Fibroblast of skin of left quadriceps (primary cell): ENCODE results near the gene RIMS4.

Experiments used
- DNase-seq, 2 experiments: peaks; one replicate each; pipeline ENCODE4 v3.0.0-alpha.2; 2013; ENCODE audit warnings: low read depth in 2 of 2

The RIMS4 gene

DNA sequence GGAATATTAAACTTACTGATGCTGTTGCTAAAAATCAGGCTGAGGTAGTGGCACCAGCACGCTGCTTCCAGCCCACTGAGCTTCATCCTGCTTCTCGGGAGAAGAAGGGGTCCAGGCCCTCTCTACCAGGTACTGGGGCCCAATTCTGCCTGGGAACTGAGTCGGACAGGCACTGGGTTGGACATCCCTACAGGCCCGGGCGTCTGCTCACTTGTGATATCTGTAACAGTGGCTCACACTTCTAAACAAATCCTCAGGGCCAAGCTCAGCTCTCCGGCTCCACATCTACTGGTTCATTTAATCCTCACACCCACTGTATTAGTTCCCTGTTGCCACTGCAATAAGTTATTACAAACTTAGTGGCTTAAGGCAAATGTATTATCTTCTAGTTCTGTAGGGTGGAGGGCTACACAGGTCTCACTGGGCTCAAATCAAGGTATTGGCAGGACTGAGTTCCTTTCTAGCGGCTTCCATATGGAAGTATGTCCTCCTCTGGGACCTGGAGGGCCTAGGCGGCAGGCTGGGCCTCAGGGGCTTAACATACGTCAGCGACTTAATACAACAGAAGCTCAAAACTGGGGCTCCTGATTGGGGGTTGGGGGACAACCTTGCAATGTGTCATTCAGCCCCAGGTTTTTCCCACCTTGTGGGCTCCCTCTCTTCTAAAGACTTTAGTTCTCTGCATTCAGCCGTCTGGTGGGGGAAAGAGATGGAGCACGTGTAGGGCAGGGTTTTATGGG lies 66.3 kb downstream of the RIMS4 start:
- no peak for DNase-seq

DNA sequence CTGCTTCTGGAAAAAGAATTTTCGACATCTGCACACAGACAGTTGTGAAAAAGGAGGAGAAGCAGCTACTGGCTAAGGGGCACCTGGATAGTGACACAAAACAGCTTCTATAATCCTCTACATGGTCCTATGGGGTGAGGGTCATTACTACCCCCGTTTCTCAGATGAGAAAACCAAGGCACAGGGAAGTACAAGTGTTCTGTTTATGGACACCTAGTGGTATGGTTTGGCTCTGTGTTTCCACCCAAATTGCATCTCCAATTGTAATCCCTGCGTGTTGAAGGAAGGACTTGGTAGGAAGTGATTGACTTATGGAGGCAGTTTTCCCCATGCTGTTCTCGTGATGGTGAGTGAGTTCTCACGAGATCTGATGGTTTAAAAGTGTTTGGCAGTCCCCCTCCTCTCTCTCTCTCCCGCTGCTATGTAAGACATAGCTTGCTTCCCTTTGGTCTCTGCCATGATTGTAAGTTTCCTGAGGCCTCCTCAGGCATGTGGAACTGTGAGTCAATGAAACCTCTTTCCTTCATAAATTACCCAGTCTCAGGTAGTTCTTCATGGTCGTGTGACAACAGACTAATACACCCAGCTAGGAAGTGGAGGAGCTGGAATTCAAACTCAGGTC lies 67.2 kb downstream of the RIMS4 start:
- DNase-seq, result no peak

DNA sequence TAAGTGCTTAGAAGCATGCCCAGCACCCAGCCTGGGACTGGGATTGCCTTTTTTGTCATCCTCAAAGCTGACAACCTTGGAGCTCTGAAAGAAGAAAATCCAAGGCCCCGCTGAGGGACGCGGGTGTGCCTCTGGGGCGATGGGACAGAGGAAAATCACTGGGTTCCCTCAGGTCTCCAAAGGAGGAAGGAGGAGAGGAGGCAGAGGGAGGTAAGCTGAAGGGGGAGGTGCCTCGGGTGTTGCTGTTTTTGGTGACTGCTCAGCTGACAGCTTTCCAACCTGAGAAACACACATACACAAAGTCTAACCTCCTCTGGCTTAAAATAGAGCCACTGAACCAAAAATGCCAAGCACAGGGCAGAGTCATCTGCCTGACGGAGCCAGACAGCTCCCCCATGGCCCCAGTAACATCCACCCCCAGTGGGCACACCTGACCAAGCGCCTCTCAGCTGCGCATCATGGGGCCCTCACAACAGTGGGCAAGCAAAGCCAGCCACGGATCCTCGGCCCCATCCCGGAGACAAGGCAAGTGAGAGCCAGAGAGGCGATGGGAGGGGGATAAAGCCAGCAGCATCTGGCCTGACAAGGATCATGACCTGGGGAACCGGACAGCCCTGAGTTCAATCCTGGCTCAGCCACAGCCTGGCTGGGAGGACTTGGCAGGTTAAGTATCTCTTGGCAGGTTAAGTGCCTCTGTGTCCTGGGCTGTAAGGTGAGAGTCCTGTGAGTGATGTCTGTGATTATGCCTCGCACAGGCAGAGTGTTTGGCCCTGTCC lies 67.9 kb downstream of the RIMS4 start:
- DNase-seq, result no peak

DNA sequence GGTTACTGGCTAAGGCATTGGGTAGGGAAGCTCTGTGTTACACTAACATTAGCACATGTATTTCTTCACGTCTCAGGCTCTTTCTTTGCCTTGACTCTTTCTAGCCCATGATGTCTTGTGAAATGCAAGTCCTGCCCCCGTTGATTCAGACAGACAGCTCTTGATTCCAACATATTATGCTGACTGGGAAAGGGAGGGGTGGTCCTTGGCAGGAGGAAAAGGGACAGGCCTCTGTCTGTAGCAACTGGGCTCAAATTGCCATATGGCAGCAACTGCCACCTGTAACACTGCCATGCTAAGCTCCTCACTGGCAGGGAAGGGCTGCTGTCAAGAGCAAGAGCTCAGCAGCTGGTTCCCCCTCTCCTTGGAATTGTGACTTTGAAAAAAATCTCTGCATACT lies 70.4 kb downstream of the RIMS4 start:
- no peak for DNase-seq

DNA sequence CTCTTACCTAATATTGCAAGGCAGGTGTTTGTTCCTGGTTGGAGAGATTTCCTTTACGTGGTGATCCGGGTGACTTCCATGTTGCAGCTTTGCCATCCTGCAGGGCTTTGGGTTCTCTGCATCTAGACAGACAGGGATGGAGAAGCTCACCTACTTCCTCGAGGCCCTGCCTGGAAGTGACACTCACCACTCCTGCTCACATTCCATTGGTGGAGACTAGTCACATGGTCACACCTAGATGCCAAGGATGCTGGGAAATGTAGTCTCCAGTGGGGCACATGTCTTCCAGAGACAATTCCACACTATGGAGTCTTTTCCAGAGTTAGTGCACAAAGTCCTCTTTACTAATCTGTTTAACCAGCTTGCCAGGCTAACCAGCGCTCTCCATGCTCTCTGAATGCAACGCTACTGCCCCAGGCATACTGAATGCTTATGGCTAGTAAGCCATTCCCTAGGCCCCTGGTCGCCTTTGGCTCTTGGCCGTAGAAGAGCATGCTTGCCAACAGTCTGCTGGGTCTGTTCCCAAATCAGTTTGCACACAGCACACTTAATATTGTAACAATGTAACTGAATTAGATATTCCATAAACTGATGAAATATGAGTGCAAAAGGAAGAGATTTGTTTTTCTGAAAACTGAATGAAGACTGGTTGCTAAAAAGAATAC lies 71.4 kb downstream of the RIMS4 start:
- no peak for DNase-seq

DNA sequence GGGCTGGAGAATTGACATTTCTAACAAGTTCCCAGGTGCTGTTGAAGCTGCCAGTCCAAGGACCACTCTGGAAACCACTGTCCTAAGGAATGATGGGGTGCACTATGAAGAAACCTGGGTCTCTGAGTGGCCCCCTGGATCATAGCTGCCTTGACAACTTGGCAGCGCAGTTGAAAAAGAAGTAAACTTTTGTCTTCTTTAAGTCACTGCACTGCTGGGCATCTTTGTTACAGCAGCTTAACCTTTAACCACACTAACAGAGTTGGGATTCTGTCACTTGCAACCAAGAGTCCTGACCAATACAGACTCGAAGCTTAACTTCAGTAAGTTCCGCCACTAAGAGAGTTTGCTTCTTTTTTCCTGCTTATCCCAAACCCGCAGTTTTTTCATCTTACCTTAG lies 73.2 kb downstream of the RIMS4 start:
- no peak for DNase-seq

DNA sequence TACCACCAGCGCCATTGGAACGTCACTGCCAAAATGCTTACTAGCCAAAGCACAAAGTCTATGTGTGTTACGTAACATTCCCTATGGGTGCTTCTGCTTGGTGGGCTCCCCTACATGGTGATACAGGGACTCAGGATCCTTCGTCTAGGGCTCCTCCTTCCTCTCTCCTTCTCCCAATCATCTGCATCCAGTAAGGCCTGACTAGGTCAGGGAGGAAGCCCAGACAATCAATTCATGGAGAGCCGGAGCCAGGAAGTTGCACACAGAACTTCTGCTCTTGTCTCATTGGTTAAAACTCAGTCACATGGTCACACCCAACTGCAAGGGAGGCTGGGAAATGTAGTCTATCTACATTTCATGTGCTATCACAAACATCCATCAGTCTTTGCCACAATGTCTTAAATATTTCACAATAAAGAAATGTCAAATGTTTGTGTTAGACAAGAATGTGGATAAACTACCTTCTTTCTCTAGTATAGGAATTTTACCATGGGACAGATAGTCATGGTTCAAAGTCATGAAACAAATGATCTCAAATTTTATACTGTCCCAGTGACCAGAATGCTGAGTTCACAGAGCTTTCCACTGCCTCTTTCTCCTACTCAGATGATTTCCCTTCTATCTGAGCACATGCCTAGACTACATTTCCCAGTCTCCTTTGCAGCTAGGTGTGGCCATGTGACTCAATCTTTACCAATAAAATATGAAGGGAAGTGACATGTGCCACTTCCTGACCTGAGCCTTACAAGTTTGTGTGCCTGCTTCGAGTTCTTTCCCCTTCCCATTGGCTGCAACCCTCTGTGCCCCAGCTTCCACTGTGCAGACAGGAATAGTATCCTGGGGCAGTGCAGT lies 74.0 kb downstream of the RIMS4 start:
- peak; percentile 84 to 85 for DNase-seq

DNA sequence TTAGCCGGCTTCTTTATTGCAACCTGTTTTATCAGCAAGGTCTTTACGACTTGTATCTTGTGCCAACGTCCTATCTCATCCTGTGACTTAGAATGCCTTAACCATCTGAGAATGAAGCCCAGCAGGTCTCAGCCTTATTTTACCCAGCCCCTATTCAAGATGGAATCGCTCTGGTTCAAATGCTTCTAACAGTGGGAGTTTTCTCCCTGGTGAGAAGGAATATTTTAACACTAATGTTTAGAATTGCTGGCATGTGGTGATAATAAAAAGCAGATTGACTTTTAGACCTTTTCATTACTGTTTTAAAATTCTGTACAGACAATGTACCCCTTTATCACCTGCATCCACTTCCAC lies 74.6 kb downstream of the RIMS4 start:
- DNase-seq, result no peak

DNA sequence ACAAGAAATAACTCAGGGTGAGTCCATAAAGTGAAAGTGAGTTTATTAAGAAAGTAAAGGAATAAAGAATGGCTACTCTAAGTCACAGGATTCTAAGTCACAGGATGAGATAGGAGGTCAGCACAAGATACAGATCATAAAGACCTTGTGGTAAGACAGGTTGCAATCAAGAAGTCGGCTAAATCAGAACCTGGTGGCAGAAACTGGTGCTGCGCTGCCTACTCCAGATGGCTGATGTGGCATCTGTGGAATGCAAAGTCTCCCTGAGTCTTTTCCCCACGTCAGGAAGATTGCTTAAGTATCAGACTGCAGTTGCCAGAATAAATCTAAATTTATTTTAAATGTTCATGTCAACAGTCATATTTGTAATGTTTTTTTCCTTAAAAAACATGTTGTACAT lies 75.4 kb downstream of the RIMS4 start:
- peak in 1 of 2 experiments; percentile 52 for DNase-seq

DNA sequence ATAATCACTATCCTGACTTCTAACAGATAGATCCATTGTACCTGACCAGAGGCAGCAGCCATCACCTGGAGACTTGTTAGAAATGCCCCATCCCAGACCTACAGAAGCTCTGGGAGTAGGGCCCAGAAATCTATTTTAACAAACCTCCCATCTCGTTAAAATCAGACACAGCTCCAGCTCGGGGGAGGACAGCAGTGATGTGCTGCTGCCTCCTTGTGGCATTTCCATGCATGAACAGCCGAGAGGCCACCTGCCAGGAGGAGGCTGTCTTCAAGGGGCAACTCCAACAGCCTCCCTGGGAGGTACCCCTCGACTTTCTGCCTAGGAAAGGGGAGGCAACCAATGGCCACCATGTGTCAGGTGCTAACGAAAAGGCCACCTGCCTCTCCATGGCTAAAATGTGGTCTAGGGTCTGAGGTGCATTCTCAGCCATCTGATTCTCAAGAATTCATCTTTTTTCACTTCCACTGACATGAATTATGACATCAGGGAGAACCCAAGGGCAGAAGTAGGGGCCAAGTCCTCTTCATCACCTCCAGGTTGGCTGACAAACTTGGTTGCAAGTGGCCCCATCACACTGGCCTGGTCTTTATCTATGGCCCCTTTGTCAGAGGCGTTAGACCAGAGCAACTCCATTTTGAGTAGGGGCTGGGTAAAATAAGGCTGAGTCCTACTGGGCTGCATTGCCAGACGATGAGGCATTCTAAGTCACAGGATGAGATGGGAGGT lies 76.8 kb downstream of the RIMS4 start:
- DNase-seq, result no peak

DNA sequence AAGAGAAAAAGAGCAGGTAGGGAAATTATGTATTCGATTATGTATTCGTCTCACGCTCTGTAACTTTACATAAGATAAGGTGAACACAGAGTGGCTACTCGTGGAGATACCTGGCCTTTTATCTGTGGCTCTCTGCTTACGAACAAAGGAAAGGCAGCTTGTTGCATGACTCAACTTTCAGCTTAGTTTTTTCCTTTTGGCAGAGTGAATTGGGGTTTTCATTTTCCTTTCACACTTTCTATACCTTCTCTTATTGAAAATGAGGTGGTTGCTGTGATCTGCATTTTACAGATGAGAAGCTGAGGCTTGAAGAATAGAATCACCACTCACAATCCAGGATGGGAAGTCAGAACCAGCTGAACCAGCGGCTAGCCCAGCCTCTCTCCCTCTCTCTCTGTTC lies 78.0 kb downstream of the RIMS4 start:
- no peak for DNase-seq

DNA sequence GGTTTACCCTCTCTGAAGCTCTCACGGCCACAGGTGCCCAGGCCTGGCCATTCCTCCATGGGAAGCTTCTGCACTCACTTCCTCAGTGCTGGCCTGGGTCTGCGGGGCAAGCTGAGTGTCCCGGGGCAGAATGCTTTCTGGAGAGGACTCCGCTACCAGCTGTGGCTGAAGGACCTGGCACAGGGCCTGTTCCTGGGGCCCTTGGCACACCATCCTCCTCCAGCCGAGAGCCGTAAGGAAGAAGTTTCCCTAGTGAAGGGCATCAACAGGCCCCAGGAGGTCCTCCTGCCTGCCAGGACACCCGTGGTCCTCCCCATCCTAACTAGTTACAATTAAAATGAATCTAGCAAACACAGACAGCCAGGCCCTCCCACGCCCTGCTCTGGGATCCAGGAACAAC lies 78.7 kb downstream of the RIMS4 start:
- DNase-seq, result no peak

DNA sequence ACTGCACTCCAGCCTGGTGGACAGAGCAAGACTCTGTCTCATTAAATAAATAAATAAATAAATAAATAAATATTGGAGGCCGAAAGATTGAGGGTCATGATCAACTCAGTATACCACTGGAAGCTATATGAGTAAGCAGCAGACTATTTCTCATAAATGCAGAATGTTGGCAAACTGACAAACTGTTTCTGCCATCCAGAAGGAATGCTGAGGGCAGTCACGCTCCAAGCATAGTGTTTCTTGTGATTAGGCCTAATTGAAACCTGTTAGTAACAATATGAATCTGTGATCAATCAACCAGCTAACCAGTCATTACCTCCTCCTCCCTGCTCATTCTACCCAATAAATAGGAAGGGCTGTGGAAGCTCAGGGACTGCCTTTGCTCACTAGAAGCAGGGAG lies 79.9 kb downstream of the RIMS4 start:
- peak; percentile 91 to 92 for DNase-seq

DNA sequence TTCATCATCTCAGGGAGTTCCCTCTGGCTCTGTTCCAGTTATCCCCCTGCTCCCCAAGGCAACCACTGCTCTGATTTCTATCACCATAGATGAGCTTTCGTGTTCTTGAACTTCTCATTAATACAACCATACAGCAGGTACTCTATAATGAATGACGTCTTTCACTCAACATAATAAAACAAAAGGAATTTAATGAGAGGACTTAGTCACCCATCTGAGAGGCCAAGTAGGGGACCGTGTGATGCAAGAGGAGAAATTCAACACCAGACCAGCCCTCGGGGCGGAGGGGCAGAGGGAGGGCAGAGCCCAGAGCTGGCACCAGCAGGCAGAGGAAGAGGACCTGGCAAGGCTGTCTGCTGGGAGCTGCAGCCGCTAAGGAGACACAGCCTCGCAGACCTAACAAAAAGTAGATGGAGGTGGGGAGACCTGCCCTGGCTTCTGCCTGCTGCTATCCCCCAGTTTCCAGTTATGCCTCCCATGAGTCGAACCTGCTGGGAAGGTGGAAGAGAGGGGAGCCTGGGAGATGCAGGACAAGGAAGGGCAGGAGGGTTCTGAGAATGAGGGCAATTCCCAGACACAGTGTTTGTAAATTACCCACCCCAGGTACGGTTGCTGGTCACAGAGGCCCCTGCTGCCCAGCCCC lies 81.4 kb downstream of the RIMS4 start:
- no peak for DNase-seq

DNA sequence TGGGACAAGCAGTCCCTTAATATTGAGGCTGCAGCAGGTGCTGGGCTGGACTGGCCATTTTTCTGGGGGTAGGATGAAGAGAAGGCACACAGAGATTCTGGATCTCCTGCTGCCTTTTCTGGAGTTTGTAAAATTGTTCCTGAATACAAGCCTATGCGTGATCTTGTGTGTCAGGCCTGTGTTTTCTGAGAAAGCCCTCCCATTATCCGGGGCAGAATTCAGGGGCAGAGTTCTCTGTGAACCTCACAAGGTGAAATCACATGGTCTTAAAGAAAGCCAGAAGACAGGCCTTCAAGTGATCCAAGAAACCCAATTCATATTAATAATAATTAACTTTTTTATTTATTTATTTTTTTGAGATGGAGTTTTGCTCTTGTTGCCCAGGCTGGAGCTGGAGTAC lies 82.7 kb downstream of the RIMS4 start:
- DNase-seq, result no peak

DNA sequence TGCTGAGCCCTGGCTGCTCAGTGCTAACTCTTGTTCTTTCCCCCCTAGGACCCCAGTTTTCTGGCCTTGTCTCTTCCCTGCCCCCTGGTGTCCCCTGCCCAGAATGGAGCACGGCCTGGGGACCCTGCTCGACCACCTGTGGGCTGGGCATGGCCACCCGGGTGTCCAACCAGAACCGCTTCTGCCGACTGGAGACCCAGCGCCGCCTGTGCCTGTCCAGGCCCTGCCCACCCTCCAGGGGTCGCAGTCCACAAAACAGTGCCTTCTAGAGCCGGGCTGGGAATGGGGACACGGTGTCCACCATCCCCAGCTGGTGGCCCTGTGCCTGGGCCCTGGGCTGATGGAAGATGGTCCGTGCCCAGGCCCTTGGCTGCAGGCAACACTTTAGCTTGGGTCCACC lies 83.3 kb downstream of the RIMS4 start:
- DNase-seq, result no peak

DNA sequence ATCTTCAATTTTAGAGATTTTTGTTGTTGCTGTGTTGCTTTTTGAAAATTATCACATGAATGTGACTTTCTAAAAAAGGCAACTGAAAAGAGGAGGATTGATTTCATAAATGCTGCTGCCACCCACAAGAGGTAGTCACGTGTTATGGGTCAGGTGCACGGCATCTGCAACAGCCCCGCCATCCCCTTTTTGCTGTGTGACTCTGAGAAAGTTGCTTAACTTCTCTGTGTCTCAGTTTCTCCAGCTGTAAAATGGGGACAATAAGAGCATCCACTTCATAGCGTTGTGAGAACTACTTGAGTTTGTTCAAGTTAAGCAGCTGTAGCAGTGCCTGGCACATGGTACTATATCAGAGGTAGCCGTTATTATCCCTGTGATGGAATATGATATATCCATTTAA lies 84.5 kb downstream of the RIMS4 start:
- no peak for DNase-seq

DNA sequence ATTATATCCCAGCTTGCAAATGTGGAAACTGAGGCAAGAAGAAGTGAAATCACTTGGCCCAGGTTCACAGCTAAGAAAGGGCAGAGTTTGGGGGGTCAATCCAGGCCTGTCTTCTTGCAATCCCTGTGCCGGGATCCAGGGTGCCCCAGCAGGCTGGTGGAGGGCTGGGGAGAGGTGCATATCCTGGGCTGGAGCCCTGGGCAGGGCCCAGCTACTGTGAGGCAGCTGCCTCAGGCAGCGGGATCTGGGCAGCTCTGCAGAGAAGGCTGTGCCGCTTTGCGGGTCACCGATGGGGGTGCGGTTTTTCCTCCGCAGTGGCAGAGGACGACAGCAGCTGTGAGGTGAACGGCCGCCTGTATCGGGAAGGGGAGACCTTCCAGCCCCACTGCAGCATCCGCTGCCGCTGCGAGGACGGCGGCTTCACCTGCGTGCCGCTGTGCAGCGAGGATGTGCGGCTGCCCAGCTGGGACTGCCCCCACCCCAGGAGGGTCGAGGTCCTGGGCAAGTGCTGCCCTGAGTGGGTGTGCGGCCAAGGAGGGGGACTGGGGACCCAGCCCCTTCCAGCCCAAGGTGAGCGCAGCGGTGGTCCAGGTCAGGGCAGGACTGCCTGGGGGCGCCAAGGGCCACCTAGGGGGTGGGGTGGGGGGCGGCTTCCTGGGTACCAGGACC lies 85.8 kb downstream of the RIMS4 start:
- DNase-seq, result no peak

DNA sequence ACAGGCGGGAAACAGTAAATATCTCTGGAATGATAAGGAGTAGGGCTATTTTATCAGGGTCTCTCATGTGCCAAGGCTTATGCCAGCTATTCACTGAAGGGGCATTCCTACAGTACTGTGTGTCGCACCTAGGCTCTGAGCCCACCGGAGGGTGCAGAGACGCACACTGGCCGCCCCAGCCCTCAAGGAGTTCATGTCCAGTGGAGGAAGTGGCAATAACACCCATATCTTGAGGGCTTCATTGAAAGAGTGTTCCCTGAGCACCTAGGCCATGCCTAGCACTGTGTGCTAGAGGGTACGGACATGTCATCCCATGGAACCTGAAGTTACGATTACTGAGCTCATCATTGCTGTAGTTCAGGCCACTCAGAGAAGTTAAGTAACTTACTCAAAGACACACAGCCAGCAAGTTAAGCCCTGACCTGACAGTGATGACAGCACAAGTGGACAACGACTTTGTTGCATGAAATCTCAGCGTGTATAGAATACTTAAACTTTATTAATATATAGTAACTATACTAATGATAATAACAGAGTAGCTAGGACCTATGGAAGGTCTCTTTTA lies 86.5 kb downstream of the RIMS4 start:
- DNase-seq, result no peak

DNA sequence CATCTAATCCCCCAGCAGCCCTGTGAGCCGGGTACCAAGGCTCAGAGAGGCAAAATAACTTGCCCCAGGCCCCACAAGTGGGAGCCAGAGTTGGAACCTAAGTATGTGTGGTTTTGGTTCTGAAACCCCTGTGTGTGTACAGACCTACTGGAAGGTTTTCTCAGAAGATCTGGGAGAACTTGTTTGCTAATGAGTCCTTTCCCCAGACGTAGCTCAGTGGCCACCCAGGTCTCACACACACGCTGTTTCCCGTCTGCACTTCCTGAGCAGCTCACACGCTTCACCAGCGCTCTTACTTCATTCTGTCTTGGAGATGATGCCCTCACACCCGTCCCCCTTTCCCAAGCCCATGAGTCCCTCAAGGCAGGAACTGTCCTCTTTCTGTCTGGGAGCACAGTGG lies 87.0 kb downstream of the RIMS4 start:
- DNase-seq, result no peak
